Neural progenitor cell (in vitro differentiated cells): Measurements from ENCODE around the gene FAM199X.

Experiments used
- EZH2phosphoT487 ChIP-seq: fragments of 200-600 bp; sonication (generic); IDR thresholded peaks from 2 replicates; pipeline ENCODE4 v1.6.1; 2017; ENCODE audit warnings: antibody characterized with exemption
- TF ChIP-seq, protein P1 (sequence below): fragments of 200-600 bp; sonication (generic); IDR thresholded peaks from 2 replicates; pipeline ENCODE4 v1.5.1; 2017; ENCODE audit warnings: antibody characterized with exemption, mild to moderate bottlenecking

DNA sequence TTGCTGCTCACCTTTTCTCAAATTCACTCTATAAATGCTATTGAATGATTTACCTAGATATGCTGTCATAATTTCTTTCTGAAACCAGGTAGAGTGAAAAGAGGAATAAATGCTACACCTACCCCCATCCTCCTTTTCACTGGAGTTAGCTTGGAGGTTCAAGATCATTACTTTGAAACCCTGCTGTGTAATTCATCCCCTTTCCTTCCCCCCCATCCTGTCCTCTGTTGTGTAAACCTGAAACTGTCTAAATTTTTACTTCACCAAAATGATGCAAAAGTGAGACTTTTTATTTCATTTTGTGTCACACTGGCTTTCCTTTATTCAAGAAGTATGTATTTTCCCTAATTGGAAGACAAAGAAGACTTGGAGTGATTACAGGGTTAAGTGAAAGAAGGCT is 48.5 kb upstream of the FAM199X start:
- TF ChIP-seq, protein P1, sequence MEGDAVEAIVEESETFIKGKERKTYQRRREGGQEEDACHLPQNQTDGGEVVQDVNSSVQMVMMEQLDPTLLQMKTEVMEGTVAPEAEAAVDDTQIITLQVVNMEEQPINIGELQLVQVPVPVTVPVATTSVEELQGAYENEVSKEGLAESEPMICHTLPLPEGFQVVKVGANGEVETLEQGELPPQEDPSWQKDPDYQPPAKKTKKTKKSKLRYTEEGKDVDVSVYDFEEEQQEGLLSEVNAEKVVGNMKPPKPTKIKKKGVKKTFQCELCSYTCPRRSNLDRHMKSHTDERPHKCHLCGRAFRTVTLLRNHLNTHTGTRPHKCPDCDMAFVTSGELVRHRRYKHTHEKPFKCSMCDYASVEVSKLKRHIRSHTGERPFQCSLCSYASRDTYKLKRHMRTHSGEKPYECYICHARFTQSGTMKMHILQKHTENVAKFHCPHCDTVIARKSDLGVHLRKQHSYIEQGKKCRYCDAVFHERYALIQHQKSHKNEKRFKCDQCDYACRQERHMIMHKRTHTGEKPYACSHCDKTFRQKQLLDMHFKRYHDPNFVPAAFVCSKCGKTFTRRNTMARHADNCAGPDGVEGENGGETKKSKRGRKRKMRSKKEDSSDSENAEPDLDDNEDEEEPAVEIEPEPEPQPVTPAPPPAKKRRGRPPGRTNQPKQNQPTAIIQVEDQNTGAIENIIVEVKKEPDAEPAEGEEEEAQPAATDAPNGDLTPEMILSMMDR = no peak
- no peak for TF ChIP-seq EZH2phosphoT487
